GM12864 (cell line): ENCODE results near the gene UCK1.
"Not testable (repeated sequence)": the region's sequence is repeated elsewhere in the genome, so short reads cannot be mapped to it uniquely, and the experiment has no call there.

Source experiments
- DNase-seq: peaks from one replicate; pipeline ENCODE4 v3.0.0-alpha.2; 2011; ENCODE audit warnings: low read depth
- H3K4me3 ChIP-seq: 2 replicates; pipeline ENCODE4 v1.5.1; 2011; ENCODE audit warnings: mild to moderate bottlenecking, low read depth, low read length, control low read depth
- CTCF ChIP-seq: IDR thresholded peaks from 2 replicates; pipeline ENCODE4 v1.5.1; 2011; ENCODE audit warnings: low read depth, mild to moderate bottlenecking, moderate library complexity, low read length, control low read depth, inconsistent platforms; ENCODE audit errors: missing control alignments

The UCK1 gene

GRCh38 chr9:131520503-131520902 lies 10.6 kb downstream of the UCK1 start:
- DNase-seq: no peak
- no peak overlapping the region for H3K4me3 ChIP-seq
- TF ChIP-seq CTCF: no peak

GRCh38 chr9:131518553-131518952 lies 12.5 kb downstream of the UCK1 start:
- TF ChIP-seq CTCF: no peak
- no peak for DNase-seq
- no peak overlapping the region for H3K4me3 ChIP-seq

- TF ChIP-seq CTCF: no peak
- no peak overlapping the region for H3K4me3 ChIP-seq
- no peak for DNase-seq
Measured at GRCh38 chr9:131517761-131518190, 13.3 kb downstream of the UCK1 start.

- TF ChIP-seq CTCF: no peak
- DNase-seq: no peak
- no peak overlapping the region for H3K4me3 ChIP-seq
Measured at GRCh38 chr9:131516930-131517329, 14.1 kb downstream of the UCK1 start.

- DNase-seq: no peak
- no peak for TF ChIP-seq CTCF
- H3K4me3 ChIP-seq: no peak overlapping the region
Measured at GRCh38 chr9:131516100-131516499, 15.0 kb downstream of the UCK1 start.

GRCh38 chr9:131515559-131516031 lies 15.5 kb downstream of the UCK1 start:
- H3K4me3 ChIP-seq, DNase-seq: not testable (repeated sequence)

GRCh38 chr9:131513177-131513576 lies 17.9 kb downstream of the UCK1 start:
- DNase-seq: no peak
- no peak for TF ChIP-seq CTCF
- no peak overlapping the region for H3K4me3 ChIP-seq
